Esophagus squamous epithelium (tissue), 5 donors: ENCODE measurements around the gene CACNB4. TPM values are rescaled to one million over a fixed set of nuclear protein-coding genes. Genes with fewer than 3 reads are reported as not detected.
"Not testable (repeated sequence)": the region's sequence is repeated elsewhere in the genome, so short reads cannot be mapped to it uniquely, and the experiment has no call there.

Experiments
- DNase-seq: peaks from one replicate; lab custom pipeline; 2025; lab: John Stamatoyannopoulos, UW
- H3K27ac ChIP-seq, 4 donors: fragments of 200-600 bp; sonication (generic); one replicate each; pipeline ENCODE4 v1.5.1; 2016 to 2019; ENCODE audit warnings: mild to moderate bottlenecking in 1 of 4
- H3K27me3 ChIP-seq, 4 donors: fragments of 200-600 bp; sonication (generic); 1 replicate in 3 of 4; 2 replicates in 1 of 4; pipeline versions ENCODE4 v1.5.1 to v1.6.0; 2017 to 2021; ENCODE audit warnings: antibody characterized with exemption in 1 of 4
- H3K36me3 ChIP-seq, 3 donors: fragments of 200-600 bp; sonication (generic); one replicate each; pipeline ENCODE4 v1.5.1; 2016 to 2019
- H3K4me1 ChIP-seq, 3 donors: fragments of 200-600 bp; sonication (generic); one replicate each; pipeline ENCODE4 v1.5.1; 2017 to 2019
- H3K4me3 ChIP-seq, 4 donors: fragments of 200-600 bp; sonication (generic); 1 replicate in 3 of 4; 2 replicates in 1 of 4; pipeline ENCODE4 v1.5.1; 2016 to 2019; ENCODE audit warnings: mild to moderate bottlenecking in 2 of 4, moderate library complexity in 1 of 4
- H3K9me3 ChIP-seq, 3 donors: fragments of 200-600 bp; sonication (generic); one replicate each; pipeline ENCODE4 v1.5.1; 2016 to 2019
- CTCF ChIP-seq, 6 experiments: fragments of 450-650 bp in 4 of 6; fragments of 200-600 bp in 2 of 6; sonication (generic) in 2 of 6; IDR thresholded peaks; one replicate each; pipeline ENCODE4 v1.5.1; 2016 to 2019; ENCODE audit warnings: antibody characterized with exemption in 6 of 6, mild to moderate bottlenecking in 4 of 6, moderate library complexity in 4 of 6
- POLR2A ChIP-seq, 4 donors: fragments of 450-650 bp; IDR thresholded peaks; one replicate each; pipeline ENCODE4 v1.6.1; 2017; ENCODE audit warnings: antibody characterized with exemption in 4 of 4, mild to moderate bottlenecking in 4 of 4, moderate library complexity in 3 of 4
- WGBS, 2 donors: methylation state at CpG; one replicate each; pipeline ENCODE4 v1.1.5; 2018; 5-methylcytosine and 5-hydroxymethylcytosine counted together
- intact Hi-C: fragments of 100-400 bp; cut with DNase I; formaldehyde crosslinking; loops from one replicate; pipeline ENCODE4 v1.15.0; 2022
- total RNA-seq, 4 donors: library from RNA; depleted of rRNA; stranded (reverse); fragments of >200 nt; gene quantifications; one replicate each; pipeline ENCODE4 v1.1.0, GENCODE V29; 2016
- donor health status: DM: yes; HTN: yes; CAD: no.

CACNB4 gene
- total RNA-seq, 4 donors from 2014 or later = 6.1 to 11.1 (median 7.2) TPM

GRCh38 chr2:152033011-152033925 is 65.6 kb downstream of the CACNB4 start:
- no peaks in the 10 kb centered on the region for H3K36me3 ChIP-seq
- no peak overlapping the region for H3K4me3 ChIP-seq
- H3K4me1 ChIP-seq = peaks cover 9 to 26% (median 12%) of the 10 kb centered on the region in 3 donors
- no peak overlapping the region for H3K27ac ChIP-seq
- intact Hi-C loops = loop anchor here (10.0 kb wide), 2 partner anchors 82 to 602 kb away; no protein-coding TSS in a partner anchor
- DNase-seq = no peak
- H3K27me3 ChIP-seq = no peaks in the 10 kb centered on the region
- WGBS, 2 donors = 80 to 82% methylated on average over 12 of the region's 12 CpGs
- TF ChIP-seq POLR2A (IDR thresholded peaks at IDR 0.05) (no peak), CTCF (IDR thresholded peaks at IDR 0.05) (no peak)
- no peaks in the 10 kb centered on the region for H3K9me3 ChIP-seq

GRCh38 chr2:152031747-152032306 is 67.0 kb downstream of the CACNB4 start:
- Histone ChIP-seq H3K9me3 (no peaks in the 10 kb centered on the region), H3K27ac (no peak overlapping the region), H3K4me3 (no peak overlapping the region), H3K36me3 (no peaks in the 10 kb centered on the region), H3K27me3 (no peaks in the 10 kb centered on the region), H3K4me1 (peaks cover 0 to 23% (median 0%) of the 10 kb centered on the region in 3 donors)
- DNase-seq = no peak
- no peak for TF ChIP-seq POLR2A (IDR thresholded peaks at IDR 0.05)
- no peak for TF ChIP-seq CTCF (IDR thresholded peaks at IDR 0.05)
- intact Hi-C loops = loop anchor here (10.0 kb wide), 2 partner anchors 83 to 603 kb away; no protein-coding TSS in a partner anchor
- 68 to 81% methylated on average over 7 of the region's 7 CpGs for WGBS, 2 donors

GRCh38 chr2:152030596-152031328 is 68.1 kb downstream of the CACNB4 start:
- H3K36me3 ChIP-seq, H3K27ac ChIP-seq, H3K4me3 ChIP-seq, H3K9me3 ChIP-seq, H3K27me3 ChIP-seq, DNase-seq: not testable (repeated sequence)
- peaks cover 0 to 25% (median 0%) of the 10 kb centered on the region in 3 donors for H3K4me1 ChIP-seq
- 75 to 78% methylated on average over 4 of the region's 4 CpGs for WGBS, 2 donors
- intact Hi-C loops = loop anchor here (10.0 kb wide), 2 partner anchors 84 to 604 kb away; no protein-coding TSS in a partner anchor

GRCh38 chr2:152028182-152028862 is 70.5 kb downstream of the CACNB4 start:
- Histone ChIP-seq H3K9me3 (no peaks in the 10 kb centered on the region), H3K27me3 (no peaks in the 10 kb centered on the region), H3K27ac (no peak overlapping the region), H3K4me1 (peaks cover 0 to 33% (median 0%) of the 10 kb centered on the region in 3 donors), H3K36me3 (no peaks in the 10 kb centered on the region), H3K4me3 (no peak overlapping the region)
- no peak for TF ChIP-seq CTCF (IDR thresholded peaks at IDR 0.05)
- no peak for TF ChIP-seq POLR2A (IDR thresholded peaks at IDR 0.05)
- WGBS, 2 donors = 40 to 48% methylated on average over 5 of the region's 5 CpGs
- intact Hi-C loops = no loop called here
- DNase-seq = no peak

- H3K36me3 ChIP-seq = no peaks in the 10 kb centered on the region
- TF ChIP-seq POLR2A (IDR thresholded peaks at IDR 0.05) = no peak
- TF ChIP-seq CTCF (IDR thresholded peaks at IDR 0.05) = peak; percentile 85 to 94 (median 90)
- H3K4me1 ChIP-seq = peaks cover 0 to 33% (median 0%) of the 10 kb centered on the region in 3 donors
- H3K27me3 ChIP-seq = no peaks in the 10 kb centered on the region
- intact Hi-C loops = no loop called here
- H3K27ac ChIP-seq = no peak overlapping the region
- H3K9me3 ChIP-seq = no peaks in the 10 kb centered on the region
- H3K4me3 ChIP-seq = peak overlapping the region in 3 of 4 donors; percentile 24 to 46 (median 28)
- peak; percentile 10 for DNase-seq
- WGBS, 2 donors = 18 to 27% methylated on average over 9 to 15 of the region's 15 CpGs
These were observed 73.1 kb downstream of the CACNB4 start for GRCh38 chr2:152025678-152026287.
